Spleen (tissue), 11 donors: Measurements from ENCODE around the gene UNC13C. TPM values are rescaled to one million over a fixed set of nuclear protein-coding genes. Genes with fewer than 3 reads are reported as not detected.
"Not testable (repeated sequence)": the region's sequence is repeated elsewhere in the genome, so short reads cannot be mapped to it uniquely, and the experiment has no call there.

Experiments
- DNase-seq: peaks from one replicate; pipeline ENCODE4 v3.0.0-alpha.2; 2020
- H3K27ac ChIP-seq, 8 donors: fragments of 200-600 bp; sonication (generic) in 7 of 8; 1 replicate in 4 of 8; 2 replicates in 4 of 8; pipeline versions ENCODE4 v1.5.0 to v1.8.0; 2016 to 2021; ENCODE audit warnings: inconsistent platforms in 4 of 8, mild to moderate bottlenecking in 4 of 8, moderate library complexity in 1 of 8
- H3K27me3 ChIP-seq, 7 donors: fragments of 200-600 bp; sonication (generic) in 6 of 7; replicated peaks in 1 of 7; 1 replicate in 4 of 7; 2 replicates in 3 of 7; pipeline versions ENCODE4 v1.5.0 to v1.8.0; 2016 to 2021; ENCODE audit warnings: inconsistent platforms in 3 of 7, mild to moderate bottlenecking in 1 of 7
- H3K36me3 ChIP-seq, 6 donors: fragments of 200-600 bp; sonication (generic) in 5 of 6; 1 replicate in 4 of 6; 2 replicates in 2 of 6; pipeline versions ENCODE4 v1.5.0 to v1.8.0; 2016 to 2021; ENCODE audit warnings: inconsistent platforms in 2 of 6
- H3K4me1 ChIP-seq, 6 donors: fragments of 200-600 bp; sonication (generic) in 5 of 6; 1 replicate in 3 of 6; 2 replicates in 3 of 6; pipeline versions ENCODE4 v1.5.0 to v1.8.0; 2016 to 2021; ENCODE audit warnings: inconsistent platforms in 3 of 6
- H3K4me3 ChIP-seq, 8 donors: fragments of 200-600 bp; sonication (generic) in 7 of 8; 1 replicate in 4 of 8; 2 replicates in 4 of 8; pipeline versions ENCODE4 v1.5.0 to v1.8.0; 2016 to 2021; ENCODE audit warnings: inconsistent platforms in 4 of 8, mild to moderate bottlenecking in 4 of 8, moderate library complexity in 2 of 8
- H3K9me3 ChIP-seq, 8 donors: fragments of 200-600 bp; sonication (generic) in 7 of 8; 1 replicate in 4 of 8; 2 replicates in 4 of 8; pipeline versions ENCODE4 v1.5.0 to v1.8.0; 2016 to 2021; ENCODE audit warnings: inconsistent platforms in 4 of 8
- POLR2A ChIP-seq, 3 donors: fragments of 450-650 bp; IDR thresholded peaks; one replicate each; pipeline ENCODE4 v1.5.1; 2017; ENCODE audit warnings: antibody characterized with exemption in 3 of 3, mild to moderate bottlenecking in 1 of 3
- POLR2AphosphoS5 ChIP-seq, 3 donors: sonication (generic); formaldehyde crosslinking; IDR thresholded peaks; one replicate each; pipeline ENCODE4 v1.5.1; 2017; ENCODE audit warnings: antibody characterized with exemption in 3 of 3
- WGBS, 5 donors: extraction: QIAGEN DNeasy Blood & Tissue Kit in 3 of 5; methylation state at CpG; one replicate each; pipeline versions ENCODE4 v1.1.5 to v1.1.7; 2013 to 2018; 5-methylcytosine and 5-hydroxymethylcytosine counted together
- intact Hi-C: fragments of 100-400 bp; cut with DNase I; formaldehyde crosslinking; loops from one replicate; pipeline ENCODE4 v1.15.0; 2023; ENCODE audit warnings: low total_unique reads
- polyA plus RNA-seq, 3 donors: library from polyadenylated mRNA; stranded (reverse); fragments of 200-250 nt; gene quantifications; one replicate each; pipeline ENCODE4 v1.2.1, GENCODE V29; 2013
- total RNA-seq, 7 donors: library from RNA; depleted of rRNA in 3 of 7; stranded (reverse); fragments of >200 nt in 3 of 7; fragmentation: NEBNext Ultra II Directional in 4 of 7; extraction: Animal tissue kit (Norgen Biotek cat#: 25700) in 4 of 7; gene quantifications; one replicate each; pipeline versions ENCODE4 v1.1.0 to v1.2.1, GENCODE V29; 2016 to 2021
- TF ChIP-seq, protein P1 (sequence below), 11 experiments: fragments of 200-600 bp in 7 of 11; fragments of 450-650 bp in 4 of 11; sonication (generic) in 4 of 11; IDR thresholded peaks in 8 of 11; conservative IDR thresholded peaks in 3 of 11; 1 replicate in 7 of 11; 2 replicates in 4 of 11; pipeline versions ENCODE4 v1.4.0 to v1.8.0; 2016 to 2021; ENCODE audit warnings: antibody characterized with exemption in 11 of 11, inconsistent platforms in 4 of 11, mild to moderate bottlenecking in 1 of 11
- donor health status: healthy with polysubstance abuse.
- donor health status: DM: no; HTN: no; CAD: no; lungs with moderate emphysema.
- donor health status: DM: no; HTN: no; CAD: no.
- donor health status: Bipolar disorder and iron deficiency.
- donor health status: healthy.
- donor health status: DM: no; HTN: no; CAD: no.
- donor health status: DM: yes; HTN: yes; CAD: no.

The UNC13C gene
- total and polyA plus RNA-seq, 10 donors = 0.06 TPM; not detected in 9

DNA sequence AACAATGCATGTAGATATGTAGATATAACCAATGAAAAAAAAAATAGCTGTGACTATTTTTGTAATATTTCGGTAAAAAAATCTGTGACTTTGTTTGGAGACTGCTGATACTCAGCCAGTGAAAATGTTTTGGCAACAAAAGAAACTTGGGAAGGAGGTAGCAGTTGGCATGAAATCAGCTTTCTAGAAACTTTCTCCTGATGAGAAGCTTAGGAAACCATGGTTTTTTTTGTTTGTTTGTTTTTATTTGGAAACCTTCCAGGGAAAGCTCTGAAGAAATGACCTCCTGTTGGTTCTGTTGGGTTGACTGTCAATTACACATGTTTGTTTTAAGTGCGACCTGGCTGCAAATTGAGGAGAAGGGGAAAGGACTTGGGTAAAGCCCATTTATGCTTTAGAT is 445.9 kb downstream of the UNC13C start:
- no peak for DNase-seq
- peaks cover 0 to 10% (median 3%) of the 10 kb centered on the region in 8 donors for H3K9me3 ChIP-seq
- H3K4me3 ChIP-seq = no peak overlapping the region
- intact Hi-C loops = no loop called here
- WGBS, 5 donors = 70 to 82% (median 75%) methylated on average over 2 of the region's 2 CpGs
- no peaks in the 10 kb centered on the region for H3K4me1 ChIP-seq
- no peaks in the 10 kb centered on the region for H3K27me3 ChIP-seq
- TF ChIP-seq, protein P1, sequence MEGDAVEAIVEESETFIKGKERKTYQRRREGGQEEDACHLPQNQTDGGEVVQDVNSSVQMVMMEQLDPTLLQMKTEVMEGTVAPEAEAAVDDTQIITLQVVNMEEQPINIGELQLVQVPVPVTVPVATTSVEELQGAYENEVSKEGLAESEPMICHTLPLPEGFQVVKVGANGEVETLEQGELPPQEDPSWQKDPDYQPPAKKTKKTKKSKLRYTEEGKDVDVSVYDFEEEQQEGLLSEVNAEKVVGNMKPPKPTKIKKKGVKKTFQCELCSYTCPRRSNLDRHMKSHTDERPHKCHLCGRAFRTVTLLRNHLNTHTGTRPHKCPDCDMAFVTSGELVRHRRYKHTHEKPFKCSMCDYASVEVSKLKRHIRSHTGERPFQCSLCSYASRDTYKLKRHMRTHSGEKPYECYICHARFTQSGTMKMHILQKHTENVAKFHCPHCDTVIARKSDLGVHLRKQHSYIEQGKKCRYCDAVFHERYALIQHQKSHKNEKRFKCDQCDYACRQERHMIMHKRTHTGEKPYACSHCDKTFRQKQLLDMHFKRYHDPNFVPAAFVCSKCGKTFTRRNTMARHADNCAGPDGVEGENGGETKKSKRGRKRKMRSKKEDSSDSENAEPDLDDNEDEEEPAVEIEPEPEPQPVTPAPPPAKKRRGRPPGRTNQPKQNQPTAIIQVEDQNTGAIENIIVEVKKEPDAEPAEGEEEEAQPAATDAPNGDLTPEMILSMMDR (IDR thresholded peaks at IDR 0.05 in 8 of 11, conservative IDR thresholded peaks at IDR 0.05 in 3 of 11) = no peak
- no peaks in the 10 kb centered on the region for H3K36me3 ChIP-seq
- H3K27ac ChIP-seq = no peak overlapping the region

DNA sequence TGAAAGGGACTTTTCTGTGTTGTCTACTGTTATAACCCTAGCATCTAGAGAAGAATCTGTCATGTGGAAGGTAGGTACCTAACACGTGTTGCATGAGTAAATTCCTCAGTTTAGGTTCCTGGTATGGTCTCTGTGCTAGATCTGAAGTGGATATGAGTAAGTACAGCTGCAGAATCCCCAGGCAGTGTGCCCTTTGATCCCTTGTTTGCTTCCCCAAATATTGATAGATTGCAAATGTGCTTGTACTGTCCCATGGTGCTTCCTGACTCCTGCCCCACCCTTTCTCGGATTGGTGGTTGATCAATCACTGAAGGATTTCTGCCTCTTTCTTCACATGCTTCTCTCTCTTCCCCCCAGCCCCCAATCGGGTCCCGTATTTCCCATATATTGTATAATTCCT is 450.4 kb downstream of the UNC13C start:
- no peak overlapping the region for H3K4me3 ChIP-seq
- H3K36me3 ChIP-seq = no peaks in the 10 kb centered on the region
- no peaks in the 10 kb centered on the region for H3K4me1 ChIP-seq
- 71 to 87% (median 78%) methylated on average over 4 of the region's 4 CpGs for WGBS, 5 donors
- H3K9me3 ChIP-seq = peaks cover 0 to 10% (median 3%) of the 10 kb centered on the region in 8 donors
- DNase-seq = no peak
- H3K27me3 ChIP-seq = no peaks in the 10 kb centered on the region
- H3K27ac ChIP-seq = no peak overlapping the region
- intact Hi-C loops = no loop called here
- TF ChIP-seq POLR2A (IDR thresholded peaks at IDR 0.05) (no peak), POLR2AphosphoS5 (IDR thresholded peaks at IDR 0.05) (no peak)
- TF ChIP-seq, protein P1 (IDR thresholded peaks at IDR 0.05 in 8 of 11, conservative IDR thresholded peaks at IDR 0.05 in 3 of 11) = no peak

DNA sequence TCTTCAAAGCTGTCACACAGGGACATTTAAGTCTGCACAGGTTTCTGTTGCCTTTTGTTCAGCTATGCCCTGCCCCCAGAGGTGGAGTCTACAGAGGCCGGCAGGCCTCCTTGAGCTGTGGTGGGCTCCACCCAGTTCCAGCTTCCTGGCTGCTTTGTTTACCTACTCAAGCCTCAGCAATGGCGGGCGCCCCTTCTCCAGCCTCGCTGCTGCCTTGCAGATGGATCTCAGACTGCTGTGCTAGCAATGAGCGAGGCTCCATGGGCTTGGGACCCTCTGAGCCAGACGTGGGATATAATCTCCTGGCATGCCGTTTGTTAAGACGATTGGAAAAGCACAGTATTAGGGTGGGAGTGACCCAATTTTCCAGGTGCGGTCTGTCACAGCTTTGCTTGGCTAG is 472.0 kb downstream of the UNC13C start:
- H3K27me3 ChIP-seq, H3K4me1 ChIP-seq, DNase-seq, H3K4me3 ChIP-seq, H3K36me3 ChIP-seq, H3K27ac ChIP-seq, intact Hi-C loops: not testable (repeated sequence)
- WGBS, 5 donors = 67 to 92% (median 89%) methylated on average over 7 to 9 of the region's 9 CpGs
- peaks cover 0 to 57% (median 48%) of the 10 kb centered on the region in 8 donors for H3K9me3 ChIP-seq

DNA sequence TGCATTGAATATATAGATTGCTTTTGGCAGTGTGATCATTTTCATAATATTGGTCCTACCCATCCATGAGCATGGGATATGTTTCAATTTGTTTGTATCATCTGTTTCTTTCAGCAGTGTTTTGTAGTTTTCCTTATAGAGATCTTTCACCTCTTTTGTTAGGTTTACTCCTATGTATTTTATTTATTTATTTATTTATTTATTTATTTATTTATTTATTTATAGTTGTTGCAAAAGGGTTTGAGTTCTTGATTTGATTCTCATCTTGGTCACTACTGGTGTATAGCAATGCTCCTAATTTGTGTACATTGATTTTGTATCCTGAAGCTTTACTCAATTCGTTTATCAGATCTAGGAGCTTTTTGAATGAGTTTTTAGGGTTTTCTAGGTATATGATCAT is 478.2 kb downstream of the UNC13C start:
- TF ChIP-seq, protein P1 (IDR thresholded peaks at IDR 0.05 in 8 of 11, conservative IDR thresholded peaks at IDR 0.05 in 3 of 11) = no peak
- TF ChIP-seq POLR2A (IDR thresholded peaks at IDR 0.05) (no peak), POLR2AphosphoS5 (IDR thresholded peaks at IDR 0.05) (no peak)

DNA sequence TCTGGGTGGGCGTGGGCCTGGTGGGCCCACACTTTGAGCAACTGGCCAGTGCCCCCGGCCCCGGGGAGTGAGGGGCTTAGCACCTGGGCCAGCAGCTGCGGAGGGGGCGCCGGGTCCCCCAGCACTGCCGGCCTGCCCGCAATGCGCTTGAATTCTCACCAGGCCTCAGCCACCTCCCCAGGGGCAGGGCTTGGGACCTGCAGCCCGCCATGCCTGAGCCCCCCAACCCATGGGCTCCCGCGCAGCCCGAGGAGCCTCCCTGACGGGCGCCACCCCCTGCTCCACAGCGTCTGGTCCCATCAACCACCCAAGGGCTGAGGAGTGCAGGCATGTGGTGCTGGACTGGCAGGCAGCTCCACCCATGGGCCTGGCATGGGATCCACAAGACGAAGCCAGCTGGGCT is 484.3 kb downstream of the UNC13C start:
- DNase-seq = peak; percentile 66
- H3K4me3 ChIP-seq = no peak overlapping the region
- no peaks in the 10 kb centered on the region for H3K36me3 ChIP-seq
- no peak overlapping the region for H3K27ac ChIP-seq
- TF ChIP-seq POLR2AphosphoS5 (IDR thresholded peaks at IDR 0.05) = no peak
- TF ChIP-seq, protein P1 (IDR thresholded peaks at IDR 0.05 in 8 of 11, conservative IDR thresholded peaks at IDR 0.05 in 3 of 11) = no peak
- no peak for TF ChIP-seq POLR2A (IDR thresholded peaks at IDR 0.05)
- no peaks in the 10 kb centered on the region for H3K27me3 ChIP-seq
- intact Hi-C loops = no loop called here
- H3K9me3 ChIP-seq = peaks cover 0 to 47% (median 31%) of the 10 kb centered on the region in 8 donors
- H3K4me1 ChIP-seq = no peaks in the 10 kb centered on the region
- 86 to 97% (median 95%) methylated on average over 7 to 17 of the region's 17 CpGs for WGBS, 5 donors

More for the DNA sequence above, 478.2 kb downstream of the UNC13C start:
- intact Hi-C loops = no loop called here
- H3K9me3 ChIP-seq = peaks cover 0 to 79% (median 55%) of the 10 kb centered on the region in 8 donors
- H3K4me3 ChIP-seq = no peak overlapping the region
- 60 to 81% (median 66%) methylated on average over 1 of the region's 1 CpG for WGBS, 5 donors
- no peaks in the 10 kb centered on the region for H3K4me1 ChIP-seq
- no peaks in the 10 kb centered on the region for H3K36me3 ChIP-seq
- DNase-seq = no peak
- no peak overlapping the region for H3K27ac ChIP-seq
- no peaks in the 10 kb centered on the region for H3K27me3 ChIP-seq
